Measurements from ENCODE around the gene MIA.

The MIA gene

DNA sequence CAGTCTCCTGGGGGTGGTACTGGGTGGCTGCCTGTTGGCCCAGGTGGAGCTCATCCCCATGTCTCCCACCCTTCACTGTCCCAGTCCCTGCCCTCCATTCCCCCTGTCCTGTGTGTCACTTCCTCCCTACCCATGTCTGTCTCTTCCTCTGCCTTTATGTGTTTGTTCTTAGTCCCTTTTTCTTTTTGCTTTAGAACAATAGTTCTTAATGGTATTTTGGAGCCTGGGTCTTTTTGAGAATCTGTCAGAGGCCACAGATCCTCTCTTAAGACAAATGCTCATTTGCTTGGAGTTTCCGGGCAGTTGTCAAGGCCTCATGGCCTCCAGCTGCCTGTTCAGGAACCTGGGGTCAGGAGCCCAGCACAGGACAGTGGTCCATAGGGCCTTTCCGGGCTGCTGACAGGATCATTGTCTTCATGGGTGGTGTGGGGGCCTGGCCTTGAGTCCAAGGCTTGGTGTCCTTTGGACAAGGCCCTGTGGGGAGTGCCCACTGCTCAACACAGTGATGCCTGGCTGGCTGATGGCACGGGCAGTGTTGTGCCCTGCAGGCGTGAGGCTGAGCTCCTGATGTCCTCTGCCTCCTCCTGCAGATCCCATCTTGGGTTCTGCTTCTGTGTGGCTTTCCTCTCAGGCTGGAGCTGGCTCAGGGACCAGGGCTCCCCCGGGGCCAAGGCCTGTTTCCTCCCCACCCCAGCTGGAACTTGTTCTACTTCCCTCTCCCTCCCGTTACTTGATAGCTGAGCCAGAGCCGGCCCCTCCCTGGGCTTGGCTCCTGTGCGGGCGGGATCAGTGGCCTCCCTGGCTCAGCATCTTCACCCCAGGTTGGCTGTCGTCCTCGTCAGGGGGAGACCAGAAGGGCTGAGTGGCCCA lies 27.2 kb downstream of the MIA start:
- Histone ChIP-seq H3K27ac (ENCODE audit: low read depth in 2 of 2, low read length in 2 of 2) (peak overlapping the region; percentile 85 to 86), H3K9me3 (ENCODE audit: control insufficient read depth in 2 of 2, low read length in 2 of 2) (no peaks in the 10 kb centered on the region), H3K4me1 (ENCODE audit: control insufficient read depth in 2 of 2, insufficient read depth in 2 of 2, low read length in 2 of 2) (peaks cover 76 to 81% of the 10 kb centered on the region in 2 donors), H3K27me3 (ENCODE audit: control insufficient read depth in 2 of 2, insufficient read depth in 2 of 2, low read length in 2 of 2) (no peaks in the 10 kb centered on the region), H3K4me3 (ENCODE audit: low read length in 2 of 2) (peak overlapping the region; percentile 48 to 51), H3K36me3 (ENCODE audit: control insufficient read depth in 2 of 2, insufficient read depth in 2 of 2, low read length in 2 of 2) (peaks cover 18 to 25% of the 10 kb centered on the region in 2 donors), H3K9ac (ENCODE audit: low read depth in 1 of 2, low read length in 2 of 2) (peak overlapping the region; percentile 41 to 66)

DNA sequence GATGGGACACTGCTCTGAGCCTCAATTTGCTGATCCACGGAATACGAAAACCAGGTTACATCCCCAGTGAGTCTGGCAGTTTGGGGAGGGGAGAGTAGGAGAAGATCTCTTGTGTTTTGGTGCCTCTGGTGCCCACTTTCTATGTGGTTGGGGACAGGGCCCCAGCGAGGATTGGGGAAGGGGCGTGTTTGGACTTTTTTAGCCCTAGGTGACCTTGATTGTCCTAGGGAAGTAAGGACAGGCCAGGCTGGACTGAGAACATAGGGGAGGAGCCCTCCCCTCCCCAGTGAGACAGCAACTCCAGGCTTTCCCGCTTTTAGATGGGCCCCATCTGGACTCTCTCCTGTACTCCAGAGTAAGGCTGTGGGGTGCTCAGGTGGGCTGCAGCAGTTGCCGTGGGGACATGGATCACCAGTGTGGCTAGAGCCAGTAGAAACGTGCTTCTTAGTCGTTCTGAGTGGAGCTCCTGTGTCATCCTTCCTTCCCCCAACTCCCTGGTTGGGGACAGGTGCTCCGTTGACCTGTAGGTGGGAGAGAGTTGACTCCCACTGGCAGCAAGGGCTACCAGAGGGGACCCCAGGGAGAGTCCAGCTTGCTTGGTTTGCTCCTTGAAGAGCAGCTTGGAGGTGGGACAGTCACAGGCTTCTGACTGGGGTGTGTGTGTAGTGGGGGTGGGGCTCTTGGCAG lies 28.0 kb downstream of the MIA start:
- Histone ChIP-seq H3K4me1 (ENCODE audit: control insufficient read depth in 2 of 2, insufficient read depth in 2 of 2, low read length in 2 of 2) (peaks cover 70 to 73% of the 10 kb centered on the region in 2 donors), H3K4me3 (ENCODE audit: low read length in 2 of 2) (peak overlapping the region in 1 of 2 donors; percentile 51), H3K9ac (ENCODE audit: low read depth in 1 of 2, low read length in 2 of 2) (peak overlapping the region; percentile 38 to 66), H3K27me3 (ENCODE audit: control insufficient read depth in 2 of 2, insufficient read depth in 2 of 2, low read length in 2 of 2) (no peaks in the 10 kb centered on the region), H3K27ac (ENCODE audit: low read depth in 2 of 2, low read length in 2 of 2) (peak overlapping the region; percentile 85 to 86), H3K9me3 (ENCODE audit: control insufficient read depth in 2 of 2, low read length in 2 of 2) (no peaks in the 10 kb centered on the region), H3K36me3 (ENCODE audit: control insufficient read depth in 2 of 2, insufficient read depth in 2 of 2, low read length in 2 of 2) (peaks cover 25 to 33% of the 10 kb centered on the region in 2 donors)

GRCh38 chr19:40803857-40804782 lies 28.8 kb downstream of the MIA start:
- H3K4me1 ChIP-seq (ENCODE audit: control insufficient read depth in 2 of 2, insufficient read depth in 2 of 2, low read length in 2 of 2) = peaks cover 70 to 73% of the 10 kb centered on the region in 2 donors
- peak overlapping the region; percentile 36 to 63 for H3K9ac ChIP-seq (ENCODE audit: low read depth in 1 of 2, low read length in 2 of 2)
- H3K36me3 ChIP-seq (ENCODE audit: control insufficient read depth in 2 of 2, insufficient read depth in 2 of 2, low read length in 2 of 2) = peaks cover 31 to 39% of the 10 kb centered on the region in 2 donors
- peak overlapping the region in 1 of 2 donors; percentile 52 for H3K4me3 ChIP-seq (ENCODE audit: low read length in 2 of 2)
- H3K9me3 ChIP-seq (ENCODE audit: control insufficient read depth in 2 of 2, low read length in 2 of 2) = no peaks in the 10 kb centered on the region
- no peaks in the 10 kb centered on the region for H3K27me3 ChIP-seq (ENCODE audit: control insufficient read depth in 2 of 2, insufficient read depth in 2 of 2, low read length in 2 of 2)
- peak overlapping the region; percentile 85 to 86 for H3K27ac ChIP-seq (ENCODE audit: low read depth in 2 of 2, low read length in 2 of 2)

GRCh38 chr19:40804783-40805242 lies 29.5 kb downstream of the MIA start:
- H3K9ac ChIP-seq (ENCODE audit: low read depth in 1 of 2, low read length in 2 of 2) = peak overlapping the region; percentile 36 to 63
- H3K4me3 ChIP-seq (ENCODE audit: low read length in 2 of 2) = peak overlapping the region in 1 of 2 donors; percentile 52
- no peaks in the 10 kb centered on the region for H3K9me3 ChIP-seq (ENCODE audit: control insufficient read depth in 2 of 2, low read length in 2 of 2)
- H3K4me1 ChIP-seq (ENCODE audit: control insufficient read depth in 2 of 2, insufficient read depth in 2 of 2, low read length in 2 of 2) = peaks cover 70 to 73% of the 10 kb centered on the region in 2 donors
- H3K36me3 ChIP-seq (ENCODE audit: control insufficient read depth in 2 of 2, insufficient read depth in 2 of 2, low read length in 2 of 2) = peaks cover 31 to 41% of the 10 kb centered on the region in 2 donors
- peak overlapping the region; percentile 85 to 86 for H3K27ac ChIP-seq (ENCODE audit: low read depth in 2 of 2, low read length in 2 of 2)
- H3K27me3 ChIP-seq (ENCODE audit: control insufficient read depth in 2 of 2, insufficient read depth in 2 of 2, low read length in 2 of 2) = no peaks in the 10 kb centered on the region

- H3K9ac ChIP-seq (ENCODE audit: low read depth in 1 of 2, low read length in 2 of 2) = peak overlapping the region in 1 of 2 donors; percentile 6
- peaks cover 64 to 68% of the 10 kb centered on the region in 2 donors for H3K4me1 ChIP-seq (ENCODE audit: control insufficient read depth in 2 of 2, insufficient read depth in 2 of 2, low read length in 2 of 2)
- H3K9me3 ChIP-seq (ENCODE audit: control insufficient read depth in 2 of 2, low read length in 2 of 2) = no peaks in the 10 kb centered on the region
- H3K36me3 ChIP-seq (ENCODE audit: control insufficient read depth in 2 of 2, insufficient read depth in 2 of 2, low read length in 2 of 2) = peaks cover 31 to 41% of the 10 kb centered on the region in 2 donors
- H3K27ac ChIP-seq (ENCODE audit: low read depth in 2 of 2, low read length in 2 of 2) = peak overlapping the region; percentile 56 to 85
- no peak overlapping the region for H3K4me3 ChIP-seq (ENCODE audit: low read length in 2 of 2)
- H3K27me3 ChIP-seq (ENCODE audit: control insufficient read depth in 2 of 2, insufficient read depth in 2 of 2, low read length in 2 of 2) = no peaks in the 10 kb centered on the region
Measured at GRCh38 chr19:40805258-40805868, 30.0 kb downstream of the MIA start.

DNA sequence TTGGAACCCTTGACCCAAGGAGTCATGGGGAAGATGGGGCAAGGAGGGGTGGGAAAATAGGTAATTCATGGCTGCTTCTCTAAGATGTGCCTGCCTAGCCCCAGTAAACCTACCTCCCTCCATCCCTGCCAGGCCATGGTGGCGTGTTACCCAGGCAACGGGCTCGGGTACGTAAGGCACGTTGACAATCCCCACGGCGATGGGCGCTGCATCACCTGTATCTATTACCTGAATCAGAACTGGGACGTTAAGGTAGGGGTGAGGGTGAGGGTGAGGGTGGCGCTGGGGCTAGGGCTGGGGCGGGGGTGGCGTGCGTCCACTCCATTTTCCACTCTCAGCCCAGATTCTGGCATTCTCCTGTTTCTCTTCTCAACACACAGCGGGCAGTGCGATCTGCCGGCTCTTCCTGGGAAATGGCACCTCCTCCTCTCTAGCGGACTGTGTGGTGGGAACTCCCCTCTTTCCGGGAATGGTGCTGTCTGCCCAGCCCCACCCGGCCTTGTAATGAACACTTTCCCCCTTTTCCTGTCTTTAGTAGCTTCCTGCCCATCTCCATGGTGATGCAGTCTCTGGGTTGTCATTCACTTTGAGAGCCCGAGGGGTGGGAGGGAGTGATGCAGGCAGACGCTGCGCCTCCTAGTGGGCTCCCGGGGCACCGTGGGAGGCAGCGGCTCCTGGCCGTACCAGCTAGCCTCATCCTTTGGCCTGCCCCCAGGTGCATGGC lies 31.3 kb downstream of the MIA start:
- H3K9me3 ChIP-seq (ENCODE audit: control insufficient read depth in 2 of 2, low read length in 2 of 2) = no peaks in the 10 kb centered on the region
- H3K36me3 ChIP-seq (ENCODE audit: control insufficient read depth in 2 of 2, insufficient read depth in 2 of 2, low read length in 2 of 2) = peaks cover 23 to 32% of the 10 kb centered on the region in 2 donors
- H3K27ac ChIP-seq (ENCODE audit: low read depth in 2 of 2, low read length in 2 of 2) = peak overlapping the region; percentile 42 to 72
- no peak overlapping the region for H3K9ac ChIP-seq (ENCODE audit: low read depth in 1 of 2, low read length in 2 of 2)
- no peak overlapping the region for H3K4me3 ChIP-seq (ENCODE audit: low read length in 2 of 2)
- H3K27me3 ChIP-seq (ENCODE audit: control insufficient read depth in 2 of 2, insufficient read depth in 2 of 2, low read length in 2 of 2) = no peaks in the 10 kb centered on the region
- H3K4me1 ChIP-seq (ENCODE audit: control insufficient read depth in 2 of 2, insufficient read depth in 2 of 2, low read length in 2 of 2) = peaks cover 59 to 61% of the 10 kb centered on the region in 2 donors

DNA sequence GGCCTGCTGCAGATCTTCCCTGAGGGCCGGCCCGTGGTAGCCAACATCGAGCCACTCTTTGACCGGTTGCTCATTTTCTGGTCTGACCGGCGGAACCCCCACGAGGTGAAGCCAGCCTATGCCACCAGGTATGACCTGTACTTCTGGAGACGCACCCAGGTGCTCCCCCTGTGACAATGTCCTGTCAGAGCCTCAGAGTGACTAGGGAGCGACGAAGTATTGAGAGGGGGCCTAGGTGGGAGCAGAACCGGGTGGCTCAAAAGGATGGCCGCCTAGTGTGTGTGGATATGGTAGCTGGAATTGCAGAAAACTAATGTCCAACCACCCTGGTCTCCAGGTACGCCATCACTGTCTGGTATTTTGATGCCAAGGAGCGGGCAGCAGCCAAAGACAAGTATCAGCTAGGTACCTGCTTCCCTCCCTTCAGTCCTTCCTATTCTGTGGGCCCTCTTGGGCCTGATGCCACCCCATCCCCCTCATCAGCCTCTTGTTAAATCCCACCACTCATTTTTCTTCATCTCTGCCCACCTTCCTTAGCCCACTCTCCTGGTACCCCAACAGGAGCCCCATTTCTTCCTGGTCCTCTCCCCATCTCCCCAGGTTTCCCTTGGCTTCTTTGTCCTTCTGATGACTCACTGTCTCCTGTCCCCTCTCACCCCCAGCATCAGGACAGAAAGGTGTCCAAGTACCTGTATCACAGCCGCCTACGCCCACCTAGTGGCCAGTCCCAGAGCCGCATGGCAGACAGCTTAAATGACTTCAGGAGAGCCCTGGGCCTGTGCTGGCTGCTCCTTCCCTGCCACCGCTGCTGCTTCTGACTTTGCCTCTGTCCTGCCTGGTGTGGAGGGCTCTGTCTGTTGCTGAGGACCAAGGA lies 32.1 kb downstream of the MIA start:
- Histone ChIP-seq H3K4me3 (ENCODE audit: low read length in 2 of 2) (no peak overlapping the region), H3K4me1 (ENCODE audit: control insufficient read depth in 2 of 2, insufficient read depth in 2 of 2, low read length in 2 of 2) (peaks cover 54 to 56% of the 10 kb centered on the region in 2 donors), H3K36me3 (ENCODE audit: control insufficient read depth in 2 of 2, insufficient read depth in 2 of 2, low read length in 2 of 2) (peaks cover 18 to 28% of the 10 kb centered on the region in 2 donors), H3K9me3 (ENCODE audit: control insufficient read depth in 2 of 2, low read length in 2 of 2) (no peaks in the 10 kb centered on the region), H3K9ac (ENCODE audit: low read depth in 1 of 2, low read length in 2 of 2) (no peak overlapping the region), H3K27ac (ENCODE audit: low read depth in 2 of 2, low read length in 2 of 2) (peak overlapping the region in 1 of 2 donors; percentile 58), H3K27me3 (ENCODE audit: control insufficient read depth in 2 of 2, insufficient read depth in 2 of 2, low read length in 2 of 2) (no peaks in the 10 kb centered on the region)

DNA sequence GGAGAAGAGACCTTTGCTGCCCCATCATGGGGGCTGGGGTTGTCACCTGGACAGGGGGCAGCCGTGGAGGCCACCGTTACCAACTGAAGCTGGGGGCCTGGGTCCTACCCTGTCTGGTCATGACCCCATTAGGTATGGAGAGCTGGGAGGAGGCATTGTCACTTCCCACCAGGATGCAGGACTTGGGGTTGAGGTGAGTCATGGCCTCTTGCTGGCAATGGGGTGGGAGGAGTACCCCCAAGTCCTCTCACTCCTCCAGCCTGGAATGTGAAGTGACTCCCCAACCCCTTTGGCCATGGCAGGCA lies 32.7 kb downstream of the MIA start:
- Histone ChIP-seq H3K36me3 (ENCODE audit: control insufficient read depth in 2 of 2, insufficient read depth in 2 of 2, low read length in 2 of 2) (peaks cover 18 to 28% of the 10 kb centered on the region in 2 donors), H3K4me3 (ENCODE audit: low read length in 2 of 2) (no peak overlapping the region), H3K27ac (ENCODE audit: low read depth in 2 of 2, low read length in 2 of 2) (no peak overlapping the region), H3K27me3 (ENCODE audit: control insufficient read depth in 2 of 2, insufficient read depth in 2 of 2, low read length in 2 of 2) (no peaks in the 10 kb centered on the region), H3K9me3 (ENCODE audit: control insufficient read depth in 2 of 2, low read length in 2 of 2) (no peaks in the 10 kb centered on the region), H3K4me1 (ENCODE audit: control insufficient read depth in 2 of 2, insufficient read depth in 2 of 2, low read length in 2 of 2) (peaks cover 48 to 50% of the 10 kb centered on the region in 2 donors), H3K9ac (ENCODE audit: low read depth in 1 of 2, low read length in 2 of 2) (no peak overlapping the region)
